Vagina (tissue), 2 donors: ENCODE results near the gene ASPSCR1. TPM values are rescaled to one million over a fixed set of nuclear protein-coding genes. Genes with fewer than 3 reads are reported as not detected.

Experiments
- DNase-seq, 2 donors: peaks; one replicate each; pipeline ENCODE4 v3.0.0-alpha.2; 2017; ENCODE audit errors: extremely low spot score in 2 of 2
- H3K27ac ChIP-seq: fragments of 200-600 bp; sonication (generic); one replicate; pipeline ENCODE4 v1.5.1; 2019
- H3K27me3 ChIP-seq: fragments of 200-600 bp; sonication (generic); one replicate; pipeline ENCODE4 v1.5.1; 2019
- H3K36me3 ChIP-seq, 2 donors: fragments of 200-600 bp; sonication (generic); one replicate each; pipeline ENCODE4 v1.5.1; 2017 to 2019
- H3K4me1 ChIP-seq: fragments of 200-600 bp; sonication (generic); one replicate; pipeline ENCODE4 v1.5.1; 2019
- H3K4me3 ChIP-seq, 2 donors: fragments of 200-600 bp; sonication (generic); 1 replicate in 1 of 2; 2 replicates in 1 of 2; pipeline ENCODE4 v1.5.1; 2016 to 2019
- H3K9me3 ChIP-seq: fragments of 200-600 bp; sonication (generic); one replicate; pipeline ENCODE4 v1.5.1; 2019
- POLR2A ChIP-seq, 2 donors: fragments of 450-650 bp; IDR thresholded peaks; one replicate each; pipeline ENCODE4 v1.6.1; 2017; ENCODE audit warnings: antibody characterized with exemption in 2 of 2, mild to moderate bottlenecking in 2 of 2, moderate library complexity in 2 of 2
- POLR2AphosphoS5 ChIP-seq, 2 donors: sonication (generic); formaldehyde crosslinking; IDR thresholded peaks; one replicate each; pipeline ENCODE4 v1.9.0; 2017; ENCODE audit warnings: antibody characterized with exemption in 2 of 2, mild to moderate bottlenecking in 2 of 2, low read depth in 1 of 2; ENCODE audit not compliant: insufficient read depth in 1 of 2
- intact Hi-C: fragments of 100-400 bp; cut with DNase I; formaldehyde crosslinking; loops from one replicate; pipeline ENCODE4 v1.15.1; 2023
- total RNA-seq: library from RNA; depleted of rRNA; stranded (reverse); fragments of >200 nt; gene quantifications from one replicate; pipeline ENCODE4 v1.2.3, GENCODE V29; 2016
- TF ChIP-seq, protein P1 (sequence below), 3 experiments: fragments of 450-650 bp in 2 of 3; fragments of 200-600 bp in 1 of 3; sonication (generic) in 1 of 3; IDR thresholded peaks; one replicate each; pipeline ENCODE4 v1.5.1; 2017 to 2019; ENCODE audit warnings: antibody characterized with exemption in 3 of 3, mild to moderate bottlenecking in 2 of 3, moderate library complexity in 2 of 3

ASPSCR1 gene
- total RNA-seq, 1 donor from 2014 or later: 31.2 TPM

DNA sequence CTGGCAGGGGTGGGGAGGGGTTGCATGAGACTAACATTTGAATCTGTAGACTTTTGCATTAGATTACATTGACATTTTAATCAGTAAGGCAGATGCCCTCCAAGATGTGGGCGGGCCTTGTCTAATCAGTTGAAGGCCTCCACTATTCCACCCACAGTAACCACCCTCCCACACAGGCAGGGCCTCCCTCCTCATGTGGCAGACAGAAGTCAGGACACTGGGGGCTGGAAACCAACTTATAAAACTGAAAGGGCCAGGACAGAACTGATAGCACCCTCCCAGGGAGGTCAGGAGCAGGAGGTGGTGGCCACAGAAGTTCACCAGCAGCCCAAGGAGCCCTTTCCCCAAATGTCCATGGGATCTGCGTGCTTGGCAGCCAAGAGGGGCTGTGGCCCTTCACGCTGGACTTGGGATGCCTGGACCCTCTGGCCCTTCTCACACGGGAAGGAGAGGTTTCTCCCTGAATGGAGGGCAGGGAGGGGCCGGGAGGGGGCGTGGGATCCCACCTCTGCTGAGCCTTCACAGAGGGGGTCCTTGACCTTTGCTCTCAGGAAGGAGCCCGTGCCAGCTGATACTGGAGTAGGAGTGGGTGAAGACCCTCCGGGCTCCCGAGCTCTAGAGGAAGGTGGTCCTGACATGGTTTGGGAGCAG lies 45.0 kb upstream of the ASPSCR1 start:
- H3K36me3 ChIP-seq: no peaks in the 10 kb centered on the region
- intact Hi-C loops: no loop called here

DNA sequence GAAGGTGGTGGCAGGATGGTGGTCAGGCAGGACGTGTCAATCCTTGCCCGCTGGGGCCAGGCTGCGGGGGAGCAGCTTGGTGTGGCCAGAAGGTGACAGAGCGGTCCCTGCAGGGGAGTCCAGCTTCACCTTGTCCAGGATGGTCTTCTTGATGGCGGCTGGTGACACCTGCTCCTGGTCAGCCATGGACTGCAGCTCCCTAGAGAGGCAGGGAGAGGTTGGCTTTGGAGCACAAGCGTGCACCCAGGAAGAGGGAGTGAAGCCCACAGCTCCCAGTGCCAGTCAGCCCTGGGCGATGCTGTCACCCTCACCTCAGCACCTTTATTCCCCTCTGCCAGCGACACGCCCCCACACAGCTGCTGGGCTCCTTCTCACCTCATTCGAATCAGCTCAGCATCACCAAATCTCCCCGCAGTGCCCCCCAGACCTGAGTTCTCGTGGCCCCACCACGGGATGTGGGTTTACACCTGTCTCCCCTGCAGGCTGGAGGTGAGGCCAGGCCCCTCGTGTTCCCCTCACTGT lies 44.2 kb upstream of the ASPSCR1 start:
- intact Hi-C loops: no loop called here
- H3K36me3 ChIP-seq: no peaks in the 10 kb centered on the region
- no peak overlapping the region for H3K4me3 ChIP-seq
- H3K9me3 ChIP-seq: no peaks in the 10 kb centered on the region
- no peaks in the 10 kb centered on the region for H3K27me3 ChIP-seq
- DNase-seq: no peak
- no peak overlapping the region for H3K27ac ChIP-seq
- H3K4me1 ChIP-seq: peaks cover 35% of the 10 kb centered on the region
- TF ChIP-seq POLR2AphosphoS5 (IDR thresholded peaks at IDR 0.05; ENCODE audit: insufficient read depth in 1 of 2, low read depth in 1 of 2): no peak

More for the DNA sequence above, 45.0 kb upstream of the ASPSCR1 start:
- Histone ChIP-seq H3K4me3 (no peak overlapping the region), H3K4me1 (peaks cover 33% of the 10 kb centered on the region), H3K27me3 (no peaks in the 10 kb centered on the region), H3K27ac (no peak overlapping the region), H3K9me3 (no peaks in the 10 kb centered on the region)
- DNase-seq: no peak
- TF ChIP-seq, protein P1, sequence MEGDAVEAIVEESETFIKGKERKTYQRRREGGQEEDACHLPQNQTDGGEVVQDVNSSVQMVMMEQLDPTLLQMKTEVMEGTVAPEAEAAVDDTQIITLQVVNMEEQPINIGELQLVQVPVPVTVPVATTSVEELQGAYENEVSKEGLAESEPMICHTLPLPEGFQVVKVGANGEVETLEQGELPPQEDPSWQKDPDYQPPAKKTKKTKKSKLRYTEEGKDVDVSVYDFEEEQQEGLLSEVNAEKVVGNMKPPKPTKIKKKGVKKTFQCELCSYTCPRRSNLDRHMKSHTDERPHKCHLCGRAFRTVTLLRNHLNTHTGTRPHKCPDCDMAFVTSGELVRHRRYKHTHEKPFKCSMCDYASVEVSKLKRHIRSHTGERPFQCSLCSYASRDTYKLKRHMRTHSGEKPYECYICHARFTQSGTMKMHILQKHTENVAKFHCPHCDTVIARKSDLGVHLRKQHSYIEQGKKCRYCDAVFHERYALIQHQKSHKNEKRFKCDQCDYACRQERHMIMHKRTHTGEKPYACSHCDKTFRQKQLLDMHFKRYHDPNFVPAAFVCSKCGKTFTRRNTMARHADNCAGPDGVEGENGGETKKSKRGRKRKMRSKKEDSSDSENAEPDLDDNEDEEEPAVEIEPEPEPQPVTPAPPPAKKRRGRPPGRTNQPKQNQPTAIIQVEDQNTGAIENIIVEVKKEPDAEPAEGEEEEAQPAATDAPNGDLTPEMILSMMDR (IDR thresholded peaks at IDR 0.05): no peak
- TF ChIP-seq POLR2AphosphoS5 (IDR thresholded peaks at IDR 0.05; ENCODE audit: insufficient read depth in 1 of 2, low read depth in 1 of 2): no peak
- no peak for TF ChIP-seq POLR2A (IDR thresholded peaks at IDR 0.05)

DNA sequence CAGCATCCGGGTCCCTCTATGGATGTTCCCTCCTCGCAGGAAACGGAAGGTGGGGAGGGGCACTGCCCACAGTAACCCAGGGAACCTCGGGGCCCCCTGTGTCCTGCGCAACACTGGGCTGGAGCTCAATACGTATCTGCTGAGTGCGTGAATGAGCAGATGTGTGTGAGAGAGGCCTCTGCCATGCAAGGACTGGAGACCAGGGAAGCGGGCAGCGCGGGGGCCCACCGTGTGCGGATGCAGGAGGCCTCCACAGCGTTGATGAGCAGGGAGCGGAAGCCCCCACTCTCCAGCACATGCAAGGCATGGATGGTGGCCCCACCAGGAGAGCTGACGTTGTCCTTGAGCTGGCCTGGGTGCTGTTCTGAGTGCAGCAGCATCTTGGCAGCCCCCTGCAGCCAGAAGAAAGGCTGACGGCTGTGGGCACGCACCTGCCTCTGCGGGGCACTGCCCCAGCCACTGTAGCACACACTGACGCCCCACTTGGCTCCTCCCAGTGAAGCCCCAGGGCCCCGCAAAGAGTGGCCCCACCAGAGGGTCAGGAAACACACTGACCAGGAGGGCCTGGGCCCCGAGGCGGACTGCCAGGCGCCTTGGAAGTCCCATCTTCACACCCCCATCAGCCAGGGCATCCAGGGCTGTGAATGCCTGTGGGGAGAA lies 43.2 kb upstream of the ASPSCR1 start:
- H3K9me3 ChIP-seq: no peaks in the 10 kb centered on the region
- peaks cover 28% of the 10 kb centered on the region for H3K4me1 ChIP-seq
- no peaks in the 10 kb centered on the region for H3K27me3 ChIP-seq
- DNase-seq: no peak
- H3K36me3 ChIP-seq: no peaks in the 10 kb centered on the region
- intact Hi-C loops: no loop called here
- H3K4me3 ChIP-seq: no peak overlapping the region
- TF ChIP-seq, protein P1 (IDR thresholded peaks at IDR 0.05): no peak
- TF ChIP-seq POLR2A (IDR thresholded peaks at IDR 0.05): no peak
- TF ChIP-seq POLR2AphosphoS5 (IDR thresholded peaks at IDR 0.05; ENCODE audit: insufficient read depth in 1 of 2, low read depth in 1 of 2): no peak
- H3K27ac ChIP-seq: no peak overlapping the region

DNA sequence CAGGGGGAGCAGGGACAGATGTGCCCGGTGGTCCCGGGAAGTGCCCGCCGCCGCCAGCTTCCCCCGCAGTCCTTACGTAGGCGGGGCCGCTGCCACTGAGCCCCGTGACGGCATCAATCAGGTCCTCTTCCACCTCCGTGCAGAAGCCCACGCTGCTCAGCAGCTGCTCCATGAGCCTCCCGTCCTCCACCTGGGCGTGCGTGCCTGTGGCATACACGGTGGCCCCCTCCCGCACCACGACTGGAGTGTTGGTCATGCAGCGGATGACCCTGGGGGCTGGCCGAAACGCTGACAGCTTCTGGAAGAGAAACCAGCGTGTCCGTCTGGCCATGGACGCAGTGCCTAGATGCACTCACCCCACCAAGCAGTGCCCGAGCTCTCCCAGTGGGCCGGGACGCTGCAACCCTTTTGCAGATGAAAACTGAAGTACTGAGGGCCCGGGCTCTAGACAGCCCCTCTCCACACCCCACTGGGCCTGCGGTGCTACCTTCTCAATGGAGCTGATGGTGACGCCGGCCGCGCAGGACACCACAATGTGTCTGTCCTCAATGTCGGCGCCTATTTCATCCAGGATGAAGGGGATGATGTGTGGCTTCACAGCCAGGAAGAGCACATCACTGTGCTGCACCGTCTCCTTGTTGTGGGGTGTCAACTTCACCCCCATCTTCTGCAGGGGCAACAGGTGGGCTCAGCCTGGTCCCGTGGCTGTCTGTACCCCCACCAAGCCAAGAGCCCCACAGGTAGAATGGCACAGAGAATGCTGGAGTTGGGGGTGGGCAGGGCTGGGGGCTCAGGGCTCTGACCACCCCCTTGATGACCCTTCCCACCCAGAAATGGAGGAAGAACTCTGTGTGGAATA lies 42.4 kb upstream of the ASPSCR1 start:
- H3K27me3 ChIP-seq: no peaks in the 10 kb centered on the region
- H3K36me3 ChIP-seq: no peaks in the 10 kb centered on the region
- H3K4me1 ChIP-seq: peaks cover 28% of the 10 kb centered on the region
- DNase-seq: no peak
- TF ChIP-seq POLR2AphosphoS5 (IDR thresholded peaks at IDR 0.05; ENCODE audit: insufficient read depth in 1 of 2, low read depth in 1 of 2): no peak
- TF ChIP-seq, protein P1 (IDR thresholded peaks at IDR 0.05): no peak
- TF ChIP-seq POLR2A (IDR thresholded peaks at IDR 0.05): no peak
- no peaks in the 10 kb centered on the region for H3K9me3 ChIP-seq
- H3K27ac ChIP-seq: no peak overlapping the region
- intact Hi-C loops: no loop called here
- H3K4me3 ChIP-seq: no peak overlapping the region

DNA sequence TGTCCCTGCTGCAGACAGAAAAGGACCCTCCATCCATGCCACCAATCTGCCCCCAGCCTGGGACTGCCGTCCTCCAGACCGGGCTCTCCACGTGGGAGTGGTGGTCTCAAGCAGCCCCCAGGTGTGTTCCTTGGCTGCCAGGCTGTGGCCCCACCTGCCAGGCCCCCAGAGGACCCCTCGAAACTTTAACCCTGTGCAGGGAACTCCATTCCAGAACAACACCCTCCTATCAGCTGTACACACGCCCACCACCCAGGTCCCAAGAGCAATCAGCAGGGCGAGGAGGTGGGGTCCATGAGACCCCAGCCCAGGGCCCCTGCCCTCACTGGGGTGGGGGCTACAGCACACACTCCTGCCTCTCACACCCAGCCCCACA lies 41.7 kb upstream of the ASPSCR1 start:
- intact Hi-C loops: no loop called here
- Histone ChIP-seq H3K27me3 (no peaks in the 10 kb centered on the region), H3K27ac (no peak overlapping the region), H3K9me3 (no peaks in the 10 kb centered on the region), H3K4me1 (peaks cover 28% of the 10 kb centered on the region), H3K4me3 (no peak overlapping the region), H3K36me3 (no peaks in the 10 kb centered on the region)
- DNase-seq: no peak
- TF ChIP-seq POLR2AphosphoS5 (IDR thresholded peaks at IDR 0.05; ENCODE audit: insufficient read depth in 1 of 2, low read depth in 1 of 2) (no peak), POLR2A (IDR thresholded peaks at IDR 0.05) (no peak)
- TF ChIP-seq, protein P1 (IDR thresholded peaks at IDR 0.05): no peak
